ENCODE results near the gene THBS1. TPM values are rescaled to one million over a fixed set of nuclear protein-coding genes. Genes with fewer than 3 reads are reported as not detected.

The THBS1 gene
- total and polyA plus RNA-seq, 2 donors (not counting 1 experiment from before 2014, with no cell fraction given): 0.63 to 4.3 TPM

- H3K27ac Mint-ChIP-seq: no peak overlapping the region
- Histone ChIP-seq H3K27me3 (replicated peaks in 1 of 4; ENCODE audit: control extremely low read depth in 1 of 4, control insufficient read depth in 3 of 4, insufficient read depth in 4 of 4, low read length in 3 of 4) (no peaks in the 10 kb centered on the region), H3K4me1 (ENCODE audit: control insufficient read depth in 2 of 2, insufficient read depth in 2 of 2, low read length in 2 of 2) (no peaks in the 10 kb centered on the region), H3K4me3 (ENCODE audit: control extremely low read depth in 1 of 5, extremely low read depth in 1 of 5, insufficient read depth in 1 of 5, low read depth in 2 of 5, low read length in 4 of 5) (no peak overlapping the region), H3K9ac (ENCODE audit: low read length) (no peak overlapping the region), H3K79me2 (ENCODE audit: control insufficient read depth, insufficient read depth, low read length) (no peaks in the 10 kb centered on the region), H3K27ac (ENCODE audit: low read length in 2 of 2) (no peak overlapping the region), H2AFZ (ENCODE audit: insufficient read depth, low read depth, low read length, poor library complexity, severe bottlenecking) (no peak overlapping the region), H4K20me1 (ENCODE audit: control insufficient read depth, insufficient read depth, low read length, poor library complexity, severe bottlenecking) (no peaks in the 10 kb centered on the region), H3K4me2 (replicated peaks; ENCODE audit: low read depth, low read length, poor library complexity, severe bottlenecking) (no peak overlapping the region), H3K9me3 (ENCODE audit: control extremely low read depth in 1 of 3, control insufficient read depth in 2 of 3, insufficient read depth in 1 of 3, low read length in 2 of 3) (no peaks in the 10 kb centered on the region), H3K36me3 (replicated peaks in 1 of 2; ENCODE audit: control extremely low read depth in 1 of 2, control insufficient read depth in 1 of 2, extremely low read depth in 1 of 2, insufficient read depth in 2 of 2, low read length in 1 of 2) (no peaks in the 10 kb centered on the region)
- no peaks in the 10 kb centered on the region for H3K4me1 Mint-ChIP-seq
- no peak overlapping the region for H3K4me3 Mint-ChIP-seq
- intact Hi-C loops (cut with micrococcal nuclease): no loop called here
- no peak for TF ChIP-seq CTCF (IDR thresholded peaks at IDR 0.05)
- no peak for TF ChIP-seq EZH2 (IDR thresholded peaks at IDR 0.05; ENCODE audit: borderline replicate concordance, insufficient read depth, low read depth, low read length, poor library complexity, severe bottlenecking)
- 93% methylated on average over 4 of the region's 8 CpGs for WGBS (ENCODE audit: insufficient coverage)
- H3K27me3 Mint-ChIP-seq: peaks cover 13% of the 10 kb centered on the region
- DNase-seq (no peak), ATAC-seq (ENCODE audit: low read depth) (no peak)
- H3K9me3 Mint-ChIP-seq (ENCODE audit: insufficient read depth): no peaks in the 10 kb centered on the region
- ChIA-PET CTCF (no interaction called here), POLR2A (no interaction called here)
Measured at GRCh38 chr15:39595338-39596221, 14.7 kb downstream of the THBS1 start.

- no peaks in the 10 kb centered on the region for H3K4me1 Mint-ChIP-seq
- CTCF ChIA-PET: no interaction called here
- no peak overlapping the region for H3K9ac ChIP-seq (ENCODE audit: low read length)
- no peaks in the 10 kb centered on the region for H3K9me3 ChIP-seq (ENCODE audit: control extremely low read depth in 1 of 3, control insufficient read depth in 2 of 3, insufficient read depth in 1 of 3, low read length in 2 of 3)
- H3K4me1 ChIP-seq (ENCODE audit: control insufficient read depth in 2 of 2, insufficient read depth in 2 of 2, low read length in 2 of 2): no peaks in the 10 kb centered on the region
- H3K79me2 ChIP-seq (ENCODE audit: control insufficient read depth, insufficient read depth, low read length): no peaks in the 10 kb centered on the region
- H3K27me3 ChIP-seq (replicated peaks in 1 of 4; ENCODE audit: control extremely low read depth in 1 of 4, control insufficient read depth in 3 of 4, insufficient read depth in 4 of 4, low read length in 3 of 4): no peaks in the 10 kb centered on the region
- TF ChIP-seq EZH2 (IDR thresholded peaks at IDR 0.05; ENCODE audit: borderline replicate concordance, insufficient read depth, low read depth, low read length, poor library complexity, severe bottlenecking): no peak
- TF ChIP-seq CTCF (IDR thresholded peaks at IDR 0.05): no peak
- H3K36me3 ChIP-seq (replicated peaks in 1 of 2; ENCODE audit: control extremely low read depth in 1 of 2, control insufficient read depth in 1 of 2, extremely low read depth in 1 of 2, insufficient read depth in 2 of 2, low read length in 1 of 2): no peaks in the 10 kb centered on the region
- no peaks in the 10 kb centered on the region for H4K20me1 ChIP-seq (ENCODE audit: control insufficient read depth, insufficient read depth, low read length, poor library complexity, severe bottlenecking)
- no peak overlapping the region for H3K4me2 ChIP-seq (replicated peaks; ENCODE audit: low read depth, low read length, poor library complexity, severe bottlenecking)
- H3K27me3 Mint-ChIP-seq: peaks cover 13% of the 10 kb centered on the region
- ATAC-seq (ENCODE audit: low read depth) (no peak), DNase-seq (no peak)
- H3K4me3 Mint-ChIP-seq: no peak overlapping the region
- no peak overlapping the region for H3K27ac ChIP-seq (ENCODE audit: low read length in 2 of 2)
- H3K4me3 ChIP-seq (ENCODE audit: control extremely low read depth in 1 of 5, extremely low read depth in 1 of 5, insufficient read depth in 1 of 5, low read depth in 2 of 5, low read length in 4 of 5): no peak overlapping the region
- H3K27ac Mint-ChIP-seq: no peak overlapping the region
- no CpG with 5 or more reads among the region's 5 CpGs for WGBS (ENCODE audit: insufficient coverage)
- POLR2A ChIA-PET: no interaction called here
- intact Hi-C loops (cut with micrococcal nuclease): no loop called here
- no peaks in the 10 kb centered on the region for H3K9me3 Mint-ChIP-seq (ENCODE audit: insufficient read depth)
- no peak overlapping the region for H2AFZ ChIP-seq (ENCODE audit: insufficient read depth, low read depth, low read length, poor library complexity, severe bottlenecking)
Measured at GRCh38 chr15:39596358-39597051, 15.6 kb downstream of the THBS1 start.
